UCSD-AML1 (cell line): Measurements from ENCODE around the gene CRYBG2.
A peak's percentile ranks its signal among the peaks of the same experiment; 100 is the strongest.
"Not testable (repeated sequence)": the region's sequence is repeated elsewhere in the genome, so short reads cannot be mapped to it uniquely, and the experiment has no call there.

Experiments used
- DNase-seq: peaks from one replicate; lab custom pipeline; 2025; ENCODE audit not compliant: unreplicated experiment; lab: John Stamatoyannopoulos, UW

CRYBG2 gene

DNA sequence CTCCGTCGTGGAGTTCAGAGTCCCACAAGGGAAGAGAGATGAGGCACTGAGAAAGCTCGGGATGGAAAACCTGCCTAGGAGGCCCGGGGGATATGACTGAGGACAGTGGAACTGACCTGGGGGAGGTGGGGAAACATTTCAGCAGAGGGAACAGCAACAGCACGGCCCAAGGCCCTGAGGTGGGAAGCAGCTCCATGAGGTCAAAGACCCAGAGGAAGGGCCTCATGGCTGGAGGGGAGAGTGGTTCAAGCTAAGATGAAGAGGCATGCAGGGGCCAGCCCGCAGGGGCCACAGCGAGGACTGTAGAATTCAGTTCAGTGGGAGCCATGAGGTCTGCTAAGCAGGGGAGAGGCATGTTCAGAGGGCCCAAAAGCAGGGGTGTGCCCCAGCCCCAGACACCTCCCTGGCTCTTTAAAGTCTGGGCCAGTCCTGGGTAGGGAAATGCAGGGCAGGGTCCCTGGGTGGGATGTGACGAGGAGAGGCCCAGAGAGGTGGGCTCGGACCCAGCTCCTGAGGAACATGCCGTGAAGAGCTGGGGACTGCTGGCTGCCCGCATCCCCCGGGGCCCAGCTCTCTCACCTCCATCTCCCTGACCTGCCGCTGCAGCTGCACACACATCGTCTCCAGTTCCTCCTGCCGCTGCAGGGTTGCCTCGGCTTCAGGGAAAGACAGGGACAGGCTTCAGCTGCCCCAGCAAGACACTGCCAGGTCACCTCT, 57.4 kb downstream of the CRYBG2 start:
- DNase-seq = no peak

DNA sequence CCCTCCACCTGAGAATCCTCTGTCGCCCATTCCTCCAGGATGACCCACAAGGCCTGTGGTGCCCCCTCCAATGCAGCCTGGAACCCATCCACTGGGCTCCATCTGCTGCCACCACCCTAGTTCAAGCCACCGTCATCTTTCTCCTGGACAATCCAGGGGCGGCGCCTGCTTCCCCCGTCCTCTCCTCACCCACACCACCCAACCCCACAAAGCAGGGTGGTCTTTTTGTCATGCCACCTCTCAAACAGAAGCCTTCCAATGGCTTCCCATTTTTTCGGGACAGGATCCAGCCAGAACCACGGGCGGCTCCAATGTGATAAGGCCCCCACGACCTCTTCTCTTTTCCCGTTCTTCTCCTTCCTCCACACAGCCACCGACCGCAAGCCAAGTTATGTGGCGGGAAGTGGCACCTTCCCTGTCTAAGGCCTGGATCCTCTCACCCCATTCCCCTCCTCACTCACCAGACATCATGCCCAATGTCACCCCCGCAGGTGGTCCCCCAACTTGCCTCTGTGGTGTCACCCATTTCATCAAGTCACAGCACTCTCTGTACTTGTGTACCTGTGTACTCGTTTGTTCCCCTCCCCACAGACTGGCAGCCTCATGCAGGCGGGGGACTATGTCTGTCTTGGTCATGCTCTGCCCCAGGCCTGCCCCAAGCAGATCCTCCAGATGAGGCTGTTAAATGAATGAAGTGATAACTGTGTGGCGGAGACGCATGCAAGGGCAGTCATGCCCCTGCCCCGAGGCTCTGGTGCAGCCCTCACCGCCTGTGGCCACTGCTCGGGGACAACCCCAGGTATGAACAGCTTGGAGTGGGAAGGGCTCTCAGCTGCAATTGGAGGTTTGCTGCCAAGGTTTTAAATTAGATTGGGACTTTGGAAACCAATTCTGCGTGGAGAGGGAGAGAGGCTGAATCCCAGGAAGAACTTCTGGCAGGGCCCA, 58.5 kb downstream of the CRYBG2 start:
- no peak for DNase-seq

DNA sequence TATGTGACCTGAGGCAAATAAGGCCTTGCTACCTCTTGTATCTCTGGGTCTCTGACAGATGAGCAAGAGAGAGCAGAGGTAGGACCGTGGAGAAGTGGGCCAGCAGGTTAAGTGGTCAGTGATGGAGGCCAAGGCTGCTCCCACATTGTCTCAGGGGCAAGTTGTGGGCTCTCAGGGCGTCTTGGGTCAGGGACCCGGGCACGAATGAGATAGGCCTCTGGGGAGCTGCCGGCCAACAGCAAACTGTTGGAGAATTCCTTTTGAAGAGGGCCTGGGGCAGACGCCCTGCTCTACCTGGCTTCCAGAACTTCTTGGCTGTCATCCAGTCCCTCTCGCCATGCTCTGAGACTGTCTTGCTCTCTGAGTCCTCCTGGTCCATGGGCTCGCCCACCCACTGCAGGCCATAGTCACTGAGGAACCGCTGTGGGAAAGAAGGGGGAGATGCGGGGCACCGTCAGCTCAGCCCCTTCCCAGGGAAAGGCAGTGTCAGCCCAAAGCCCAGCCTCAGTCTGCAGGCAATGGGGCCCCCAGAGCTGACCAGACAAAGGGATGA, 59.9 kb downstream of the CRYBG2 start:
- DNase-seq = no peak

DNA sequence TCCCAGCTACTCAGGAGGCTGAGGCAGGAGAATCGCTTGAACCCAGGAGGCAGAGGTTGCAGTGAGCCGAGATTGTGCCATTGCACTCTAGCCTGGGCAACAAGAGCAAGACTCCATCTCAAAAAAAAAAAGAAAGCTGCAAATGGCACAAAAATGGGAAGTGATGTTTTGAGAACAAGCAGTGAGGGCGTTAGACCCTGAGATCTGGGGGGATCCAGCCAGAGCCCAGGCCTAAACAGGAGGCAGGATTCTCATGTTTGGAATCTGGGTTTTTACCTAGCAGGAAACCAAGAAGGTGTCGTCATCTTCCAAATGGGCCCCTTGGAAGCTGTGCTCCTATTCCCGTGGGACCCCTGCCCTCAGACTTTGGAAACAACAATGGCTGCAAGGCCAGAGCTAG, 61.2 kb downstream of the CRYBG2 start:
- DNase-seq = not testable (repeated sequence)

DNA sequence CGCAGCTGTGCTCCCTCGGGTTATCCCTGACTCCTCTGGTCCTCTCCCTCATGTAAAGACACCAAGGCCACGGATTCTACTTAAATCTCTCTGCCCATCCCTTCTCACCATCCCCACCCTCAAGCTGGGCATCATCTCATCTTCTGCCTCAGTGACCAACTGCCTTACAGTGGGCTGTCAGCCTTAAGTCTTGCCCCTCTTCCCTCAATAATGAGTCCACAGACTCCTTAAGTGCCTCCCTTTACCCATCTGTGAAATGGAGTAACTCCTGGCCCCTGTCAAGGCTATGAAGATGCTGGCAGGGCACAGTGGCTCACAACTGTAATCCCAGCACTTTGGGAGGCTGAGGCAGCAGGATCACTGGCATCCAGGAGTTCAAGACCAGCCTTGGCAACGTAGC, 62.0 kb downstream of the CRYBG2 start:
- DNase-seq = no peak

DNA sequence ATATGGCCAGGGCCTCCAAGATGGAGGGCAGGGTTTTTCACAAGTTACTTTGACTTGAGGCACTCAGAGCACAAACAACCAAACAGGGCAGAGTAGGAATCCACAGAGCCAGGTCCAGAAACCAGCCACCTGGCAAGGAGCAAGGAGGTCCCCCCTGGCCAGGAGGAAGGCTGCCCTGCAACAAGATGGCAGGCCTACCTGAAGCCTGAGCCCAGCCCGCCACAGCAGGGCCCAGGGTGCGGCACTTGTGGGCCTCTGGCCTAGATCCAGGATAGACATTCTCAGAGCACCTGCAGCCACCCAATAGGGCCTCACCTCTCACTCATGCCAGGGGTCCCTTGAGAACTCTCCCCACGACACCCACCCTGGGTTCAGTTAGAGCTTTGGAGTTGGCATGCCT, 62.5 kb downstream of the CRYBG2 start:
- DNase-seq = no peak

DNA sequence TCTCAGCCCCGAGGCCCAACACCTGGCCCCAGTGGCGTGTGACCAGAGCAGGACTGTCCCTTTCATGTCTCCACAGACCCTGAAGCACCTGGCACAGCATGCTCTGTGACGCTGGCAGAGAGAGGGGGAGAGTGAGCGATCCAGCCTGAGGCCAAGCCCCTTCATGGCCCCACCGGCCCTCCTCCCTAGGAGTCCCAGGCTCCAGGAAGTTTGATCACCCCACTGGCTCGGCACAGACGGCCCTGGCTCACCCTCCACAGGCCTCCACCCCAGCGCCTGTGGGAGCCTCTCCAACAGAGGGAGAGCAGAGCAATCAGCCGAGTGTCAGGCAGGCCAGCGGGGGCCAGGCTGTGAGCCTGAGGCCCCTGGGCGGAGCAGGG, 63.1 kb downstream of the CRYBG2 start:
- no peak for DNase-seq

DNA sequence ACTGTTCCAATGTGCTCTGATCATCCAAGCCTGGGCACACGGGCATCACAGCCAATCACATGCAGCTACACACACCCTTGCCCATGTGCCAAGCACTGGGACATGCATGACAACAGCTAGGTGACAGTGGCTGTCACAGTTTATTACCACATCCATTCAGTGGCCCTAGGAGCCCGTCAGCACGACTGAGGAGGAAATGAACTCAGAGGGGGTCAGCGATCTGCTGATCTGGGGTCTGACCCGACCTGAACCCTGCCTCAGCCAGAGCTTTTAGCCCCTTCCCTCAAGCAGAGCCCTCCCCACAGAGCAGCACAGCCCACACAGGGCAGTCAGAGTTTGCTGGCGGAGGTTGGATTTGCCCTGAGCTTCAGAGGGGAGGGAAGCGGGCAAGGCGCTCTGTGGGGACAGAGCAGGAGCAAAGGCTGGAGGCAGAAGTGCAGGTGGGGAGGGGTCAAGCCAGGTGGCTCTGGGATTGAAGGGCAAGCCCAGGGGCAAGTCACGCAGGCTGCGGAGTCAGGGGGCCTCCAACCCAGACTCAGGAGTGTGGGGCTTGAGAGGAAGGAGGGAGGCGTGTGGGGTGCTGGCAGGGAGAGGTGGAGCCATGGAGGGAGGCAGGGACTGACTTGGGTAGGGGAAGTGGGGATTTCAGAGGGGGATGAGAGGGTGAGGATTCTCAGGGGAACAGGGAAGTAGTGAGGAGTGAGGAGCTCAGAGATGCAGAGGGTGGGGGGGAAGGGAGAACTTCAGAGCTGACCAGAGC, 63.6 kb downstream of the CRYBG2 start:
- DNase-seq = no peak

DNA sequence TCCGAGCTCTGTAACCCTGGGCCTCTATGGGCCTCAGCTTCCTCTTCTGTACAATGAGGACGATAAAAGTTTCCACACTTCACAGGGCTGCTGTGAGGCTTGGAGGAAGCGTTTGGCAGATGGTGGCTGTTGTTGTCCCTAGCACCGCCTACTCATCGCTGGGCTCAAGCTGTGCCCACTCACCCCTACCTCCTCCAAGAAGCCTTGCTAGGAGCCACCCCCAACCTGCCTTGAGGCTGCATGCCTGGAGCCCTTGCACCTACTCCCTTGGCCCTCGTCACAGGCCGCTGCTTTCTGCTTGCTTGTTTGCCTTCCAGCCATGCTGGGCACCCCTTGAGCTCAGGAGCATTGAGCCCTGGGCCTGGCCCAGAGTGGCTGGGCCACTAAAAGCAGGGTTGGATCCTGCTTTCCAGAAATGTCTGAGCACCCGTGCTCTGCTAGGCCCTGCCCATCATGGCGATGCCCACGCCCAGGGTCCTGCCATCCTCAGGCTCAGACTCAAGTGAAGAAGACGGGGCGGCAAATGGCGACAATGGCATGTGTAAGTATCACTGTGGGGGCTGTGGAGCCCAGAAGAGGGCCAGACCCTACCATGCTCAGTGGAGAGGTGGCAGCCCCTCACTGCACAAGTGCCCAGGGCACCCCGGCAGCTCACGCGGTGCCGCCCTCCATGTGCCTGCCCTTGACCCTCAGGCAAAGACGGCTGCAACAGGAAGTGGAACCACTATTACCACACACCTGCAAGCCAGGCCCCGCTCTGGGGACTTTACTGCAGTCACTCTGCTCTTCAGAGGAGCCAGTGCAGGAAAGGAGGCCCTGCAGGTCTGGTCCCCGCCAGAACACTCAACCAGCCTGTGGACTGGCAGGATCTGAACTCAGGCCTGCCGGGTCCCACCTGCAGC, 64.5 kb downstream of the CRYBG2 start:
- peak; percentile 84 for DNase-seq

DNA sequence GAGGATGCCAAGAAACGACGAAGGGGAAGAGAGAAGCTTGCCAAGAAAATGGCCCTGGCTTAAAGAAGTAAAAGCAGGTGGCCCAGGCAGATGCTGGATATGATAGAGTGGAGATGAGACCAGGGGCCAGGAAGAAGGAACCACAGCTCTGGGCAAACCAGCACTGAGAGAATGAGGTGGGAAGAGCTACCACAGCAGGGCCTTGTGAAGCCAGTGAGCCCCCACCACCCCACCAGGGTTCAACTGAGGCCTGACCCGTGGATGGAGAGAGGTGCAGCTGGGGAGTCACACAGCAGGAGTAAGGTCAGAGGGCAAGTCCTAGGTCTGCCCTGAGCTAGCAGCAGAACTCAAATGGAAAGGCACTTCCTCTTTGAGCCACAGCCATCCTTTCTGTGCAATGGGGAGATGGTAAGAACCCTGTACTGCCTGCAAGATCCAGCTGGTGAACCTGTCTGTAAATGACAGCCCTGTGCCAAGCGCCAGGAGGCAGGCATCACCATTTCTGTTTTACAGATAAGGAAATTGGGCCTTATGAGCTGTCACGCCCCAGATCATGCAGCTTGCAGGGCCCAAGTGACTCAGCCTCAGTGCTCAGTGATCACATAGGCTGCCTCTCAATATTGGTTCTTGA, 65.5 kb downstream of the CRYBG2 start:
- peak; percentile 69 for DNase-seq

DNA sequence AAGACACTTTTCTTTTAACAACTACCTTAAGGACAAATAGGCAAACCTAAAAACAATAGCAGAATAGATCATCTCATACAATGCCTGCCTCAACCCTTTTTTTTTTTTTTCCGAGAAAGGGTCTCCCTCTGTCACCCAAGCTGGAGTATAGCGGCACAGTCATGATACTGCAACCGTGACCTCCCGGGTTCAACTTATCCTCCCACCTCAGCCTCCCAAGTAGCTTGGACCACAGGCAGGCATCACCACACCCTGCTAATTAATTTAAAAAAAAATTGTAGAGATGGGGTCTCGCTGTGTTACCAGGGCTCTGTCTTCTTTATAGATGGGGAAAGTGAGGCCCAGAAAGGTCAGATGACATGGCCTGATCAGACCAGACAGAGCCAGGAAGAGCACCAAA, 66.1 kb downstream of the CRYBG2 start:
- DNase-seq = no peak

DNA sequence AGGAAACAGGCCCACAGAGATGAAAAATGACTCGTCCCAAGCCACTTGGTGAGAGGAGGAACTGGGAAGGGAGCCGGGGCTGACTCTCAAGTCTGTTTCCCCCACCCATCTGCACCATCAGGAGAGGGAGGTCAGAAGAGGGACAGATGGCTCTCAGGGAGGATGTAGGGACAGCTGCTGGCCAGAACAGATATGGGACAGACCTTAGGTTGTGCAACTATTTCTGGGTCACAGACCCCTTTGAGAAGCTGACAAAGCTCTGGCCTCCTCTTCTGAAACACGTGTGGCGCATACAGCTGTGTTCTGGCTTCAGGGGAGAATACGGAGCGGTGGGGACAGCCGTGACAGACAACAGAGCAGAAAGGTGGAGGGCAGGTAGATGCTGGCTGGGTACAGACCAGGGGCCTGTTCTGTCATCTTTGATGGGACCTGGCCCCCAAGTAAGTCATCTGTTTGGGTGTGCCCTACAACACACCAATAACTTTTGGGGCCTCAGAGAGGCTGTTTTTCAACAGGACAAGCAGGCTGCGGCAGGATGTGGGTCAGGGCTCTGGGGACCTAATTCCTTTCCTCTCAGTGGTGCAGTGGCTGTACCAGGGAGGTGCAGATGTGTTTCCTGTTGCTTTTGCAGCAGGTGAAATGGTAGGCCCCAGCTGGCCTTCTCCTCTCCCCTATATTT, 66.8 kb downstream of the CRYBG2 start:
- DNase-seq = peak; percentile 84

DNA sequence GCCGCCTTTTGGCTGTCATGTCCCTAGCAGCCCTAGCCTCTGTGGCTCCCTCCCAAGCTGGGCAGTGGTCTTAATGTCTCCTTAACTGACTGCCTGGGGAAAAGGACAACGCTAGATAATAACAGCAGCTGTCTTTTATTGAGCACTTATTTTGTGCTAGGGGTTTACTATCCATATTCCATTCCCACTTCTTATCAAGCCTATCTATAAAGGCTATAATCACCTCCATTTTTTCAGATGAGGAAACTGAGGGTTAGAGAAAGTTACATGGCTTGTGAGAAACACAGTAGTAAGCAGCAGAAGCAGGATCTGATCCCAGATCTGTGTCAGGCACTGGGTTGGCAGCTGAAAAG, 67.9 kb downstream of the CRYBG2 start:
- DNase-seq = no peak

DNA sequence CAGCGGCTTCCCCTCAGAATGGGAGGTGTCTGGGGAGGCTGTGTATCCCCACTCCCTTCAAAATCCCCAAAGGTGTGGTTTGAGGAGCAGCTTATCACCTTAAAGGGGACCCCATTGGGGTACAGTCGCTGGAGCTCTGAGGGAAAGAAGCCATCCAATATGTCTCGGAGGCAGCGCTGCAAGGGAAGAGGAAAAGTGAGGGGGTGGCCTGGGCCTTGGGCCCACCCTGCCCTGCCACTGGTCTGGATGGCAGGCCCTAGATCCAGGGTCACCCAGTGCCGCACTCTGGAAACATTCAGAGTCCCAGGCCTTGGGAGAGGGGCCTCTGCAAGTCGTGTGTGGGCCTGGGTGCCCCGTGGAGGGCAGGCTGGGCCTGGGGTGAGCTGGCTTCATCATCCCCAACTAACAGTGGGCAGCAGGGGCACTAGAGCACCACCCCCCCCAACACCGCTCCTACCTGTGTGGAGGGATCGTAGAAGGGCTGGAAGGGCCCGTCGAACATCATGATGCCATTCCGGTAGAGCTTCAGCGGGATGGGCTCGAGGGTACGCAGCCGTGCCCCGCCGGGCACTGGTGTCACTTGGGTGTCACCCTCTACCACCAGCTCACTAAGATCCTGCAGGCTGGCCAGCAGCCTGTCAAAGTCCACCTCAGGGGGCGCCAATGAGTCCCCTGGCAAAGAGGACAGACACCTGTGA, 68.4 kb downstream of the CRYBG2 start:
- DNase-seq = peak; percentile 68

DNA sequence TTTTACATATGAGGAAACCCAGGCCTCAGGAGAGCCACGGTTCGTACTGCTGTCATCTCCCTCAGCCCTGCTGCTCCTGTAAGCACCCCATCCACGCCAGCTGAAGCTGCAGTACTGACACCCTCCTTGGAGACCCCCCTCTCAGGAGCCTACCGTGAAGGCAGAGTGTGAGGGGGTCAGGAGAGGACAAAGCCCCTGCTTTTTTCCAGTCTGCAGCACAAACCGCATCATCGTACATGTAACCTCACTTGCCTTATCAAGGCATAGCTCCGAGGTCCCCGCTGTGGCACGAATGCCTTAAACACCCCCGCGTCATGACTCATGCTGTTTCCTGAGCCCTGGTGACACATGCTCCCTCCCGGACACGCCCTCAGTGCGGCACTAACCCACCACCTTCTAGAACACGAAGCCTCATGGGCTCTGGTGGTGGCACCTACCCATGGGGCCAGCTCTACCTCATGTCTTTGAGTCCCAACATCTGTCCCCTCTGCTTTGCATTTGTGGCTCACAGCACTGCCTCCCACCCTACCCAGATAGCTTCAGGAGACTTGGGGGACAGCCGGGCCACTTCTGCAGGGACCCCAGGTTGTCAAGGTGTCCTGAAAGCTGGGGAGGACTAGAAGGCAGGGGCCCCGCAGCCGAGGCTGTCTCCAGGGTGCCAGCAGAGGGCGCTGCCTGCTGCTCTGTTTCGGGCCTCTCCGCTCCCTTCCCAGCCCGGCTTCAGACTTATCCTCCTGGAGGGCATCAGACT, 69.2 kb downstream of the CRYBG2 start:
- peak; percentile 93 for DNase-seq

DNA sequence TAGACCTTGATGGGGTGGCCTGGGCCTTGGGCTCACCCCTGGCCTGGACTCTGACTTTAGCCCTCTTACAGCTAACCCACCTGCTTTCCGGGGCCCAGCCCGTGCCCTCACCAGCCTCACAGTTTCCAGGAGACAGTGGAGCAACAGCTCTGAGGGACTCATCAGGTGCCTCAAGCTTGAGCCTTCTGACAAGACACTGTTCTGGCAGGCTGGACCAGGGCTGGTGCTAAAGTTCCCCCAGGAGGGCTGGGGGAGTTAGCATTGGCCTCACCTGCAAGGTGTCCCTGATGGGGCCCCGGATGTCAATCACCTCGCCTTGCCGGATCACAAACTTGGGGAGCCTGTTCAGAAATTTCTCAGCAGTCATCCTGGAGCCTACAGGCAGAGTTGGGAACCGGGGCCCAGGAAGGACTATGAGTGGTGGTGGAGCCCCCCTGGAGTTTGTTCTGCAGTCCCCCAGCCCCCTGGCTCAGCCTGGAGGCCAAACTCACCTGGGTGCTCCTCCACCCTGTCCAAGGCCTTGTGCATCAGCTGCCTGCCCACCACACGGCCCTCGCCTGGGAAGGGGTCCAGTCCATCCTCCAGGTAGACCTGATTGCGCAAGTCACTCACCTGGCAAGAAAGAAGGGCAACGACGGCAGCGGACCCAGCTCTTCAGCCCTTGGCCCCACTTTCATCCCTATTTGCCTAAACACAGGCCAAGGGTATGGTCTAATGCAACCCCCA, 69.9 kb downstream of the CRYBG2 start:
- DNase-seq = no peak

DNA sequence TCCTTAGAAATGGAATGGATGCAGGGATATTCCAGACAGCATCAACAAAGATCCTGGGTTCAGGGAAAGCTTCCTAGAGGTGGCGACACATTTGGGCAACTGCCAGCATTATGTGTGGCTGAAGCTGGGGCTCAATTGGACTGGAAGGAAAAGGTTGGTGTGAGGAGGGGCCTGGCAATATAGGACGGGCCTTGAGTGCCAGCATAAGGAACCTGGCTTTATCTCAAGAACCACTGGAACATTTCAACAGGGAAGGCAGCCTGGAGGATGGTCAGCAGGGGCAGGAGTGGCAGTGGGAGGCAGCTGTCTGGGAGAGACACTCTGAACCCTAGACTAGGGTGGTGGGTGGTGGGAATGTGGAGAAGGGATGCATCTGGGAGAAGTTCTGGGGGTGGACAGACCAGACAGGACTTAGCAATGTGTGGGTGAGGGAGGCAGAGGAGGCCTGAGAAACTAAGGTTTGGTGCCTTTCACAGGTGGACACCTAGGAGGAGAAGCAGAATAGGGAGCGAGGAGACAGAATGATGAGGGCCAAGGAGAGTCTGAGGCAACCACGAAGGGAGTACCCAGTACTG, 70.6 kb downstream of the CRYBG2 start:
- no peak for DNase-seq
